HL-60 (cell line): Measurements from ENCODE around the gene GJA3.

Experiments used
- CTCF ChIP-seq: IDR thresholded peaks from one replicate; pipeline ENCODE4 v1.5.1; 2011; ENCODE audit warnings: low read length, control low read depth, inconsistent platforms; ENCODE audit not compliant: insufficient read depth
- GABPA ChIP-seq: IDR thresholded peaks from 2 replicates; pipeline ENCODE4 v1.6.1; 2012; ENCODE audit warnings: low read depth
- POLR2AphosphoS5 ChIP-seq: IDR thresholded peaks from 2 replicates; pipeline ENCODE4 v1.6.1; 2012; ENCODE audit warnings: low read depth
- REST ChIP-seq: IDR thresholded peaks from 2 replicates; pipeline ENCODE4 v1.6.1; 2012; ENCODE audit warnings: low read depth; ENCODE audit not compliant: insufficient replicate concordance
- SPI1 ChIP-seq: IDR thresholded peaks from 2 replicates; pipeline ENCODE4 v1.6.1; 2012; ENCODE audit warnings: low read depth, mild to moderate bottlenecking, borderline replicate concordance

- TF ChIP-seq CTCF (no peak), POLR2AphosphoS5 (no peak), SPI1 (no peak), REST (no peak), GABPA (no peak)
These were observed 42.3 kb downstream of the GJA3 start for GRCh38 chr13:20118268-20119140.
